GM19467 (cell line): ENCODE results near the gene ABTB2.

ENCODE experiments used
- ATAC-seq: cut with Tn5 transposase; IDR thresholded peaks from one replicate; pipeline ENCODE4 v1.9.1; 2021; ENCODE audit warnings: mild to moderate bottlenecking, moderate library complexity; ENCODE audit not compliant: unreplicated experiment

ABTB2 gene

GRCh38 chr11:34363363-34364084 is 5.7 kb upstream of the ABTB2 start:
- no peak for ATAC-seq

DNA sequence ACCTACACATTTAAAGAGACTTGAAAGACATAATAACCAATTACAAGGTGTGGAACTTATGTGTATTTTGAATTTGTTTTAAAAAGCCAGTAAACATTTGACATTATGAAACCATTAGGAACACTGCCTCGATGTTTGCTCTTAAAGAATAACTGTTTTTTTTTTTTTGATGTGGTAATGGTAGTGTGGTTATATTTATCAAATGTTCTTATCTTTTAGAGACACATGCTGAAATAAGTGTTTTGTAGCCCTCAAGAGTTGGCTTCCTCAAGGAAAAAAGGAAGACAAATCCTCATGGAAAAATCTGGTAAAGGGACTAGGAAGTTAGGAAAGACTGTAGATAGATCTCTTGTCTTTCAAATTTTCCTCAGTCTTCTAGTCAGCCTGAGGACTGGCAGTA is 2.2 kb upstream of the ABTB2 start:
- ATAC-seq, result no peak

- no peak for ATAC-seq
These were observed 1.7 kb upstream of the ABTB2 start for GRCh38 chr11:34359548-34359891.

DNA sequence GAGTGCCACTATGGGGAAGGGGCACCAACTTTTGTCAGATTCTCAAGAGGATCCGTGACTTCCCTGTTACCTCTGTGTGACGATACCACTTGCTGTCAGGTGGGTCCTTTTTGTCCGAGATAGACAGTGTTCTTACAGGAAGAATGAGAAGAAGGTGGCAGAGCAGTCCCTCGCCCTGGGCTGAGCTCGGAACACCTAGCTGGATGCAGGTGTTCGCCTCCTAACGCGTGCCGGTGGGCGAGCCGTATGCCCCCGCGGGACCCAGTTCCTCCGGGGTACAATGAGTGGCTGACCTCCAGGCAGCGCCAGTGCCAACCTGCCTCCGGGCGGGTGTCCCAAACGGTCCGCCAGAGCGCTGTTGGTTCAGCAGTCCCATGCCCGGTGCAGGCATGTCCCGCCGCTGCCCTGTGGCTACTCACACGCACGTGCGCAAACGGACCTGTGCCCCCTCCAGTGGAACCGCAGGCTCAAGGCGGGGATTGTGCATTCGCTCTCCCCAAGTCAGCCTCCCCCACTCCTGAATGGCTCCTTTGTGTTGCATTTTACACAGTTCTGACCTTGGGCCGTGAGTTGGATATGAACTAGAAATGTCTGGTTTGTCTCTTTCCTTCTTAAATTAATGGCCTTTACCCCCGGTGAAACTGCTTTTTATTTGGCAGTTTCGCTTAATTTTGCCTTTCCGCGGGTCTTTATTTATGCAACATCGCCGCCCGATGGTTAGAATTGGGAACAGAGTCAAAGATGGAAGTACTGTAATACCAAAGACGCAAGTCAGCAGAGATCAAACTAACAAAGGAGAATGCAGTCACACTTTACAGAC is 1.1 kb upstream of the ABTB2 start:
- ATAC-seq, result peak; percentile 16

DNA sequence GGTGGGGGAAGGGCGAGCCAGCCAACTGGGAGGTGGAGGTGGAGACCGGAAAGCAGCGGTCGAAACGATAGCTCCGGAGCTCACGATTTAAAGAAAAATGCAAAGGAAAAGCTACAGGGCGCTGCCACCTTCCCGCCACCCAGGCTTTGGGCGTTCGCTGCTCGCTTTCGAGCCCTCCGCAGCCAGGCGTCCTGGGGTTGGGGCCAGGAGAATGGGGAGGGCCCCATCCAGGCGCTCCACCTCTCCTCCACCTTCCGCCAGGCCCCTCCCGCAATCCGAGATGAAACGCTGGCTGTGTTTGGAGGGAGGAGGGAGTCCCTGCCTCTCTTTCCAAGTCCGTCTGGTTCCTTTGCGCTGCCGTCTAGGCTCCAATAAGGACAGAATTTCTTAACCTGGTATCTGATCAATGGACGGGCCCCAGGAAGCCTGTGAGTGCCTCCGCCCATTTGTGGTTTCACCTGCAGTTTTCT is 483 bp upstream of the ABTB2 start:
- ATAC-seq, result peak; percentile 2

DNA sequence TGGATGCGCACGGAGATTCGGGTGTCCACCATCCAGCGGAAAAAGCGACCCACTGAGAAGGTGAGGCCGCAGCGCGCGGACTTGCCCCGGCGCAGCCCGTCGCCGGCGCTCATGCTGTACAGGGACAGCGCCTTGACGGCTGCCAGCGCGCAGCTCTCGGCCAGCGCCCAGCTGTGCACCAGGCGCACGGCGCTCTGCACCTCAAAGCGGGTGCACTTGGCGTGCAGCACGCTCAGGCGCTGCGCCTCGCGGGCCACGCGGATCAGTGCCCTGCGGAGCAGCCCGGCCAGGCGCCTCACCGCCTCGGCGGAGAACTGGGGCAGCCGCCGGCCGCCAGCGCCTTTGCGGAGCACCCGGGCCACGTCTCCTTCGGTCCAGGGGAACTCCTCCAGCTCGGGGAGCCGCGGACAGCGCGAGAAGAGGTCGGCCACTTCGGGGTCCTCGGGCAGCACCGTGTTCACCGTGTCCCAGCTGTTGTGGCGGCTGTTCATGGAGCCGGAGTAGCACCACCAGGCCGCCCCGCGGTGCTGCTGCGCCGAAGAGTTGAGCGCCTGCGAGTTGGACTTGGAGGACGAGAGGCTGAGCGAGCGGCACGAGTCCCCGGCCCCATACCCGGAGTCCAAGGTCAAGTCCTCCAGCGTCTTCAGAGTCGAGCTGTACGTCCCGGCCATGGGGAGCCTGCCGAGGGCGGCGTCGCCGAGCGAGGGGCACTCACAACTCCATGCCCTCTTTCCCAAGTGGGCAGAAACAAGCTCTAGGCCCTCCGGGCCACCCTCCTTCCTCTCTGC is 703 bp downstream of the ABTB2 start:
- peak; percentile 13 for ATAC-seq

- ATAC-seq, result no peak
These were observed 1.3 kb downstream of the ABTB2 start for GRCh38 chr11:34356576-34356912.

- no peak for ATAC-seq
These were observed 1.7 kb downstream of the ABTB2 start for GRCh38 chr11:34356130-34356529.

DNA sequence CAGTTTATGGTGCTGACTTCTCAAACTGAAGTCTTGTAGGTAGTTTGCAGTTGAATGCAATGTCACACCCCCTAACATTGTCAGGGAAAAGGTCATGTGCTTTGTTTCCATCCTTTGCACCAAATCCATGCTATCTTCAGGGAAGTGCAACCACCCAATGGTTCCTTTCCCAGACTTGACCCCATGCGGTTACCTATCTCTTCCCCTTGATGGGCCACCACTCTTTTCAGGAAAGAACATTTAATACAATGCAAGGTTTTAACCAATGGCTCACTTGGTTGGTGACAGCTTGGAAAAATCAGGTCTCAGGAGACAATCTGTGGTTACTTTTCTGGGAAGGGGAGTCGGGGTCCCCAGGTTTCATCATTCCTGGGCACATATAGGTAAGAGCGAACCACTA is 2.1 kb downstream of the ABTB2 start:
- no peak for ATAC-seq

- no peak for ATAC-seq
These were observed 3.0 kb downstream of the ABTB2 start for GRCh38 chr11:34354782-34355181.

DNA sequence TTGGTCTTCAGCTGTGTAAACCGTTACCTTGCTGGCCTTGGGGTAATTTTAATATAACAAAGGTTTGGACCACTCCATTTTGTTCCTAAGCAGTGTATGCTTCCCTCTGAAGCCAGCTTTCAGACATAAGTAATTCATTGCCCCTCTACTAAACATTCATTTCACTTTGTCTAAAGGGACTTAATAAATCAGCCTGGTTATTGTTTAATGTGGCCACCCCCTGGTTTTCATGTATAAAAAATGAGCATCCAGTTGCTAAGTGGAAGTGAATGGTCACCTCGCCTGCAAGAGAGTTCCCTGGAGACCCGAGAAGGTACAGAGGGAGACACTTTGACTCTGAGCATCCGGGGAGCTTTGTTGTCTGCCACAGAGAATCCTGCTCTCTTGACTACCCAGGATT is 3.9 kb downstream of the ABTB2 start:
- ATAC-seq, result no peak

GRCh38 chr11:34351687-34352469 is 5.9 kb downstream of the ABTB2 start:
- no peak for ATAC-seq

- no peak for ATAC-seq
These were observed 6.8 kb downstream of the ABTB2 start for GRCh38 chr11:34351051-34351450.

GRCh38 chr11:34349882-34350281 is 7.9 kb downstream of the ABTB2 start:
- ATAC-seq, result no peak

DNA sequence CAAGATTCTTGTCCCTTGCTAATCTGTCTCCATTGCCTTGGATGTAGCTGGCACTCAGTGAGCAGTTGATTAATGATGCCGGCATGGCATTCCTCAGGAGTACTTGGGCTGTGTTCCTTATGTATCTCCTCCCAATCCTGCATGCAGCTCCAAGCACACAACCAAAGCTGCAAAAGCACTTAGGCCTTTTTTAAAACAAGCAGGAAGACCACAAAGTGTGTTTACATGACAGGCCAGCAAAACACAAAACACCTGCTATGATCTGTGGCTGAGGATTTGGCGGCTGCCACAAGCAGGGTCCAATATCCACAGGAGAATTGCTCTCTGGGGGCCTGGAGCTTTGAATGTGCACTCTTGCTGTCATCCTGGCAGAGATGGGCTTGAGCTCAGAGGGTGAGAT is 8.9 kb downstream of the ABTB2 start:
- no peak for ATAC-seq

DNA sequence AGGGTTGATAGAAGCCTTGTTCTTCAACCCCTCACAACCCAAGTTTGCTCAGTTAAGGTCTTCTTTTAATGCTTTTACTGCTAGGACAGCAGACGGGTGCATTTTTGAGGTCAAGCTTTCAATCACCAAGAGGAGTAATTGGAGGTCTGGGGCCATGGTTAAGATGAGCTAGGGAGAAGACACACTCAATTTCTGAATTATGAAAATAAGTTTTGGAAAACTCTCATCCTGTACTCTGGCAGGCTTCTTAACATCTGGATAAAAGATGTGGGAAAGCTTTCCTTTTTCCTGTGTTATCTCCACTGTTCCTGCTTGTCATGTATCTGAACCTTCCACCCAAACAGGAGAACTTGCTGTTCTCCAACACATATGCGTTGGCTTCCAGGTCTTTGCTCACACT is 9.7 kb downstream of the ABTB2 start:
- no peak for ATAC-seq

GRCh38 chr11:34346551-34346950 is 11.3 kb downstream of the ABTB2 start:
- ATAC-seq, result no peak

GRCh38 chr11:34345991-34346480 is 11.8 kb downstream of the ABTB2 start:
- no peak for ATAC-seq

DNA sequence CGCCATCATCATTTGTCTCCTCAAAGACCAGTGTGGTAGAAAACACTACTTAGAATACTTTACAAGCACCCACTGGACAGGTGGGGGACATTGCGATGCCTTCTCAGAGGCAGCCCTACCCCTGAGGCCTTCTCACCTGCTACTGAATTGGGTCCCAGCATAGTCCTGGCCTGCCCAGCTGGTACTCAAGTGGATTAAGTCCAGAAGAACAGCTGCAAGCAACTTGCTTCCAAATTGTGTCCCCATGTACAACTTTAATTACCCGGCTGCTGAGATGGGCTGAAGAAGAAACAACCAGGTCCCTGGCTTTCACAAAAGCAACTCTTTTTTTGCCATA is 12.3 kb downstream of the ABTB2 start:
- ATAC-seq, result no peak

GRCh38 chr11:34344768-34345539 is 12.9 kb downstream of the ABTB2 start:
- ATAC-seq, result no peak
